HL-60 (cell line): ENCODE measurements around the gene FGFR3.

ENCODE experiments used
- DNase-seq, 2 experiments: peaks; one replicate each; pipeline ENCODE4 v3.0.0-alpha.2; 2010 to 2020; ENCODE audit warnings: low read depth in 1 of 2, low spot score in 1 of 2
- H3K27ac ChIP-seq: fragments of 250-450 bp; sonication (Bioruptor Pico); replicated peaks from 2 replicates; pipeline ENCODE4 v1.5.1; 2020; ENCODE audit warnings: mild to moderate bottlenecking, moderate library complexity
- H3K27me3 ChIP-seq: fragments of 250-450 bp; sonication (Bioruptor Pico); 2 replicates; pipeline ENCODE4 v1.5.1; 2021; ENCODE audit warnings: mild to moderate bottlenecking, moderate library complexity; ENCODE audit not compliant: insufficient read depth, poor library complexity, severe bottlenecking
- H3K4me3 ChIP-seq: replicated peaks from 2 replicates; pipeline ENCODE4 v1.5.1; 2011; ENCODE audit warnings: mild to moderate bottlenecking, control low read depth, low read length; ENCODE audit not compliant: insufficient read depth
- GABPA ChIP-seq: IDR thresholded peaks from 2 replicates; pipeline ENCODE4 v1.6.1; 2012; ENCODE audit warnings: low read depth
- POLR2AphosphoS5 ChIP-seq: IDR thresholded peaks from 2 replicates; pipeline ENCODE4 v1.6.1; 2012; ENCODE audit warnings: low read depth
- SPI1 ChIP-seq: IDR thresholded peaks from 2 replicates; pipeline ENCODE4 v1.6.1; 2012; ENCODE audit warnings: low read depth, mild to moderate bottlenecking, borderline replicate concordance
- TF ChIP-seq, protein P1 (sequence below): IDR thresholded peaks from one replicate; pipeline ENCODE4 v1.5.1; 2011; ENCODE audit warnings: low read length, control low read depth, inconsistent platforms; ENCODE audit not compliant: insufficient read depth
- TF ChIP-seq, protein P2 (sequence below): IDR thresholded peaks from 2 replicates; pipeline ENCODE4 v1.6.1; 2012; ENCODE audit warnings: low read depth; ENCODE audit not compliant: insufficient replicate concordance

Gene FGFR3

DNA sequence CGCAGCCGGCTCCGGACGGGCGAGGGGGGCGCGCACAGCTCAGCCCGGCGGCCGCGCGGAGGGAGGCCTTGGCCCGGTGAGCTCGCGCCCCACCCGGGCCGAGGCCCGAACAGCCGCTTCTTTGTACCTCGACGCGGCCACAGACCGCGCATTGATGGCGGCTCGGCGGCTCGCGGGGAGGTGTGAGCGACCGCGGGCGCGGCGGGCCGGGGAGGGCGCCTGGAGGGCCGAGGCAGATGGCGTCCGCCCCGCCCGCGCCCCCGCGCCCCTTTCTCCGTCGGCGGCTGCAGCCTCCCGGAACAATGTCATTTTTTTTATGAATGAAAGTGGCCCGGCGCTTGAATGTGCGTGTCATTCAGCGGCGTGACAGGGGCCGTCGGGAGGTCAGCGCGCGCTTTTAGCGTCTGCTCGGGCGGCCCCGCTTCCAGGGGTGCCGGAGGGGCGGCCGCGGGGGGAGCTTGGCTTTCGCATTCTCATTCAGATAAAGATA, 1.8 kb downstream of the FGFR3 start:
- no peak for TF ChIP-seq SPI1
- no peak for TF ChIP-seq POLR2AphosphoS5
- TF ChIP-seq, protein P1, sequence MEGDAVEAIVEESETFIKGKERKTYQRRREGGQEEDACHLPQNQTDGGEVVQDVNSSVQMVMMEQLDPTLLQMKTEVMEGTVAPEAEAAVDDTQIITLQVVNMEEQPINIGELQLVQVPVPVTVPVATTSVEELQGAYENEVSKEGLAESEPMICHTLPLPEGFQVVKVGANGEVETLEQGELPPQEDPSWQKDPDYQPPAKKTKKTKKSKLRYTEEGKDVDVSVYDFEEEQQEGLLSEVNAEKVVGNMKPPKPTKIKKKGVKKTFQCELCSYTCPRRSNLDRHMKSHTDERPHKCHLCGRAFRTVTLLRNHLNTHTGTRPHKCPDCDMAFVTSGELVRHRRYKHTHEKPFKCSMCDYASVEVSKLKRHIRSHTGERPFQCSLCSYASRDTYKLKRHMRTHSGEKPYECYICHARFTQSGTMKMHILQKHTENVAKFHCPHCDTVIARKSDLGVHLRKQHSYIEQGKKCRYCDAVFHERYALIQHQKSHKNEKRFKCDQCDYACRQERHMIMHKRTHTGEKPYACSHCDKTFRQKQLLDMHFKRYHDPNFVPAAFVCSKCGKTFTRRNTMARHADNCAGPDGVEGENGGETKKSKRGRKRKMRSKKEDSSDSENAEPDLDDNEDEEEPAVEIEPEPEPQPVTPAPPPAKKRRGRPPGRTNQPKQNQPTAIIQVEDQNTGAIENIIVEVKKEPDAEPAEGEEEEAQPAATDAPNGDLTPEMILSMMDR, result no peak
- no peak for TF ChIP-seq GABPA
- TF ChIP-seq, protein P2, sequence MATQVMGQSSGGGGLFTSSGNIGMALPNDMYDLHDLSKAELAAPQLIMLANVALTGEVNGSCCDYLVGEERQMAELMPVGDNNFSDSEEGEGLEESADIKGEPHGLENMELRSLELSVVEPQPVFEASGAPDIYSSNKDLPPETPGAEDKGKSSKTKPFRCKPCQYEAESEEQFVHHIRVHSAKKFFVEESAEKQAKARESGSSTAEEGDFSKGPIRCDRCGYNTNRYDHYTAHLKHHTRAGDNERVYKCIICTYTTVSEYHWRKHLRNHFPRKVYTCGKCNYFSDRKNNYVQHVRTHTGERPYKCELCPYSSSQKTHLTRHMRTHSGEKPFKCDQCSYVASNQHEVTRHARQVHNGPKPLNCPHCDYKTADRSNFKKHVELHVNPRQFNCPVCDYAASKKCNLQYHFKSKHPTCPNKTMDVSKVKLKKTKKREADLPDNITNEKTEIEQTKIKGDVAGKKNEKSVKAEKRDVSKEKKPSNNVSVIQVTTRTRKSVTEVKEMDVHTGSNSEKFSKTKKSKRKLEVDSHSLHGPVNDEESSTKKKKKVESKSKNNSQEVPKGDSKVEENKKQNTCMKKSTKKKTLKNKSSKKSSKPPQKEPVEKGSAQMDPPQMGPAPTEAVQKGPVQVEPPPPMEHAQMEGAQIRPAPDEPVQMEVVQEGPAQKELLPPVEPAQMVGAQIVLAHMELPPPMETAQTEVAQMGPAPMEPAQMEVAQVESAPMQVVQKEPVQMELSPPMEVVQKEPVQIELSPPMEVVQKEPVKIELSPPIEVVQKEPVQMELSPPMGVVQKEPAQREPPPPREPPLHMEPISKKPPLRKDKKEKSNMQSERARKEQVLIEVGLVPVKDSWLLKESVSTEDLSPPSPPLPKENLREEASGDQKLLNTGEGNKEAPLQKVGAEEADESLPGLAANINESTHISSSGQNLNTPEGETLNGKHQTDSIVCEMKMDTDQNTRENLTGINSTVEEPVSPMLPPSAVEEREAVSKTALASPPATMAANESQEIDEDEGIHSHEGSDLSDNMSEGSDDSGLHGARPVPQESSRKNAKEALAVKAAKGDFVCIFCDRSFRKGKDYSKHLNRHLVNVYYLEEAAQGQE, result no peak
- H3K4me3 ChIP-seq, result no peak overlapping the region
- no peak for DNase-seq
- no peak overlapping the region for H3K27ac ChIP-seq
- H3K27me3 ChIP-seq, result peaks cover 45% of the 10 kb centered on the region

DNA sequence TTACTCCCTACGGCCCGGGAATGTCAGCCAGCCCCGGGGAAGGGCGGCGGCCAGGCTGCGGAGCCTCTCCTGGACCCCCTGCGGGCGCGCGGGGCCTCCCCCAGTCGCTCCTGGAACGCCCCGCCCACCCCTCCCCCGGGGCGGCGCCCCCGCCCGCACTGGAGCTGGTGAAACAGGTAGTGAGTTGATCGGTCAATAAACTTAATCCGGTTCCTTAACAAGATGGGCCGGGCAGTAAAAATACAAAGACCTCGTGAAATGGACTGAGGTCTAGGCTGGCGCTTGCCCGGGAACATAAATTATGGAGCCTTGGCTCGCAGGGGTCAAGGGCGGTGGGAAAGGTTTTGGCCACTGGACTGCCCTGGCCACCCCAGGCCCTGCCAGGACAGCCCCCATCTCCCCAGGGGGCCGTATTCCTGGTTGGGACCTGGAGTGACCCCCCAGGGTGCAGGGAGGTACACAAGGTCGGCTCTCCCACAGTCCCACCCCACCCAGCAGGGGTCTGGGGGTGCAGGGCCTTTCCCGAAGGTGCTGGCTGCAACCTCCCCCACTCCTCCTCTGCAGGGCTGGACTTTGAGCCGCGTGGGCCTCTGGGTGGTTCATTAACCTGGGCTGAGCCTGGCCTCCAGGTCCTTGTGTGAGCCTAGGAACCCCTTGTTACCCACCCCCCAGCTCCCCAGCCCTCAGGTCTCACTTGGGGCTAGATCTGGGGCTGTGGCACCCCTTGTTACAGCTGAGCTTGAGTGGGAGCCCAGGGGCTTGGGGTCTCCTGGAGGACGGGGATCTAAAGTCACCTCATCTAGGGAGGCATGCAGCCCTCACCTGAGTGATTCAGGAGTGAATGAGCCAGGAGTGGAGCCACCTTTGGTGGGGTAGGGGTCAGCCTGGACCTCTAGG, 2.5 kb downstream of the FGFR3 start:
- H3K27me3 ChIP-seq, result peaks cover 45% of the 10 kb centered on the region
- H3K27ac ChIP-seq, result no peak overlapping the region
- no peak overlapping the region for H3K4me3 ChIP-seq
- DNase-seq, result no peak
- TF ChIP-seq SPI1, result no peak
- TF ChIP-seq GABPA, result no peak
- TF ChIP-seq POLR2AphosphoS5, result no peak
- TF ChIP-seq, protein P1, result no peak
- TF ChIP-seq, protein P2, result no peak

DNA sequence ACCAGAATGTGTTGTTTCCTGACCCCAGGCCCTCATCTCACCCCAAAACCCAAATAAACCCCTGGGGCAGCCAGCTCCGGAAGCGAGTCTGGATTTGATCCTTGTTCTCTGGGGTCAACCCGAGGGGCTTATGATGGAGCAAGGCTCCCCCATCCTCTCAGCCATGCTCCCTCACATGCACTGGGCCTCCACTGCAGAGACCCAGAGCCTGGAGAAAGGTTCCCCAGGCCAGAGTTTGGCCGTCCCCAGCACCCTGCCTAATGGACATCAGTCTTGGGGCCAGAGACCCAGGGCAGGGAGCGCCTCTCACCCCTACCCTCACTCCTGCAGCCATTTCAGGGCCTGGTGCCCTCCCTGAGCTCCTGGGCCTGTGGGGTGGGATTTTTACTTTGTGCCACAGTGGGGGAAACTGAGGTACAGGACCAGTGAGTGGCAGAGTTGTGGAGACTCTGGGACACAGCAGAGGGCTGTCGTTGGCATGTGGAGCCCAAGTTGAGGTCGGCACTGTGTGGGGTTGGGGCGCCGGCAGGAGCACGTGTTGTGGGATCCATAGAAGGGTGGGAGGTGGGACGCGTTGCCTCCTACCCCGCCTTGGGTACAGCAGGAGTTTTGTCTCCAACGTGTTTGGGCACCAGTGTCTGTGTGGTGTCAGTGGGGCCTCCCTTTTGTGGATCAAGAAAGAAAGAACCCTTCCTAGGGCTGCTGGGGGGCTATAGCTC, 3.6 kb downstream of the FGFR3 start:
- no peak for DNase-seq
- H3K27ac ChIP-seq, result no peak overlapping the region
- H3K4me3 ChIP-seq, result no peak overlapping the region
- TF ChIP-seq, protein P1, result no peak
- TF ChIP-seq, protein P2, result no peak
- no peak for TF ChIP-seq GABPA
- TF ChIP-seq SPI1, result no peak
- TF ChIP-seq POLR2AphosphoS5, result no peak
- H3K27me3 ChIP-seq, result peaks cover 43% of the 10 kb centered on the region
